Stimulated activated CD4-positive, alpha-beta T cell treated with anti-CD3 and anti-CD28 coated beads, Interleukin-15, amount 100 ng/mL, for 1 hour (primary cell): Measurements from ENCODE around the gene ABHD6.
"Not testable (repeated sequence)": the region's sequence is repeated elsewhere in the genome, so short reads cannot be mapped to it uniquely, and the experiment has no call there.

Experiments
- DNase-seq, 2 donors: peaks; one replicate each; pipeline ENCODE4 v3.0.0-alpha.2; 2020; ENCODE audit warnings: low read depth in 1 of 2, low spot score in 1 of 2

Gene ABHD6

DNA sequence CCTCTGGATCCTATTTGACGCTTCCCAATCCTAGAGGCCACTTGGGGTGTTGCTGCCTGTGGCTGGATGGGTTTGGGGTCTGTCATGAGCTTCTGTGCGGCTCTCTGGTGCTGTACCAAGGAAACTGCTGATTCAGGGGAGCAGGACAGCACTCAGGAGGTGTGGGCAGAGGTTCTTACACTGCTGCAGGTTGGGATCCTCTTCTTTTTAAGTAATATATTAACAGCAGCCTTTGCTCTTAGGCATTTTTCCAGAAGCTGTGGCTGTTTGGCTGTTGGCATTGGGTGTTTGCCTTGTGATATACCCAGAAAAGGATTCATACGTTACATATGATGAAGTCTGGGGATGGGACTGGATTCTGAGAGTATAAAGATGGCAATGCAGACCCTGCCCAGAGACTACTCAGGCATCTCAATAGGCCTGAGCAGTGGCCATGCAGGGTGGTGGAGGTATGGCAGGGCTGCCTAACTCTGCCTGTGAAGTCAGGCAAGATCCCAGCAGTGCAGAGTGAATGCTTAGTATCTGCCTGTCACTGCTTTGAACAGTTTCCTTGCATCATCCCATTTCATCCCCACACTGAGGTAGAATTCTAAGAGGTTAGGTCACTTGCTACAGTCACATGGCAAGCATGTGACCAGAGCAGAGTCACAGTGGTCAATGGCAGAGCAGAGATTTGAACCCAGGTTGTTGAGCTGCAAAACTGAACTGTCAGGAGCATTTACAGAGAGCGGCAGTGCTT lies 3.9 kb downstream of the ABHD6 start:
- no peak for DNase-seq

- DNase-seq = no peak
These were observed 4.7 kb downstream of the ABHD6 start for GRCh38 chr3:58242340-58242739.

DNA sequence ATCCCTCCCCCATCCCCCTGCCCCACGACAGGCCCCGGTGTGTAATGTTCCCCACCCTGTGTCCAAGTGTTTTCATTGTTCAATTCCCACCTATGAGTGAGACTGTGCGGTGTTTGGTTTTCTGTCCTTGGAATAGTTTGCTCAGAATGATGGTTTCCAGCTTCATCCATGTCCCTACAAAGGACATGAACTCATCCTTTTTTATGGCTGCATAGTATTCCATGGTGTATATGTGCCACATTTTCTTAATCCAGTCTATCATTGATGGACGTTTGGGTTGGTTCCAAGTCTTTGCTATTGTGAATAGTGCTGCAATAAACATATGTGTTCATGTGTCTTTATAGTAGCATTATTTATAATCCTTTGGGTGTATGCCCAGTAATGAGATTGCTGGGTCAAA lies 5.3 kb downstream of the ABHD6 start:
- not testable (repeated sequence) for DNase-seq

GRCh38 chr3:58243976-58244585 lies 6.5 kb downstream of the ABHD6 start:
- no peak for DNase-seq

DNA sequence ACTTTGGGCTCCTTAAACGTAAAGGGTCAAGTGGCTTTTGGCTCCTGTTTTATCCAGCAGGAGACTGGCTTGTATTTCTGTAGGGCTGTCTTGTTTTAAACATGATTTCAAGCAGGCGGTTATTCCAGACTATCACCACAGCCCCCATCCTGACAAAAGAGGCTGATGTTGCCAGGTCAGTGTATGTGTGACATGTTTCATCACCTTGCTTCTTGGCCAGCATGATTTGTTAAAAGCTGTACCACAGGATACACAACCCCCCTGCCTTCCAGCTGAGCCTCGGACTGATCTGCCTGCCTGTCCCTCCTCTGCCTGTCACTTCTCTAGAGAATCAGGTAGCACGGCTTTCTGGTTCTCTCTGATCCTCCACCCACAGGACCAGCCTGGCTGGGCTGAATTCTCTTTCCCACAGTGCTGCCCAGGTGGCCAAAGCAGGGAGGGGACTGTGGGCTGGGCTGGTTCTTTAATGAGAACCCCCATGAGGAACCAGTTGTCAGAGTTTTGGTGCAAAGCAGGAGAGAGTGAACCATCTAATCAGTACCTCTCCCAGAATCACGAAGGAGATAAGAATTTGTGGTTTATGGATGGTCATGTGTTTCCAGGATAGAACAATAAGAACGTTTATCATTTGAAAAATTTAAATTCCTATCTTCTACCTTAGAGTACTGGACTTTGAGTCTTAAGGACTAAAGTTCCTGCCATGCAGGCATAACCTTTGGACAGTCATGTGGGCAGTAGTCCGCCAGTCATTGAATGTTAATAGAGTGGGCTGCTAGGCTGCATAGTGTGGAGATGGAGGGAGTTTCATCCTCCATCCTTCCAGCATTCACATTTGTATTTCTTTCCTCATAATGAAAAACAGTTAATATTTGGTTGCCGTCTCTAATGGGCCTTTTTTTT lies 8.8 kb downstream of the ABHD6 start:
- no peak for DNase-seq

GRCh38 chr3:58249358-58250092 lies 11.9 kb downstream of the ABHD6 start:
- no peak for DNase-seq

- DNase-seq = no peak
These were observed 12.6 kb downstream of the ABHD6 start for GRCh38 chr3:58250093-58250707.

DNA sequence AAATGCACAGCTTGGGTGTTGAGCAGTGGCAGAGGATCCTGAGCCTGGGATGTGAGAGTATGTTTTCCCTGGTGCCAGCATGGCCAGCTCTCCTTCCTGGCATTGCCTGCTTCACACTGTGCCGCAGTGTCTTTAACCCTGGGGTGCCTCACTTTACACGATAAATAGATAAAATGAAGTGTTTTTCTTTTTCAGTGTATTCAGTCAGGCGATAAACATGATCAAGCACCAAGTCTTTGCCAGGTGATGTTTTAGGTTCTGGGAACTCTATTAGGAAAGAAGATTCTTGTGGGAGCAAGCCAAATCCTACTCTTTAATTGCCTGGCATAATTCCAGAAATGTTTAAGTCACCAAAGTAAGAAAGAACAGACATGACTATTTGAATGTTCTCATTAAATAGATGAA lies 14.0 kb downstream of the ABHD6 start:
- DNase-seq = no peak

GRCh38 chr3:58254144-58254543 lies 16.6 kb downstream of the ABHD6 start:
- DNase-seq = no peak

DNA sequence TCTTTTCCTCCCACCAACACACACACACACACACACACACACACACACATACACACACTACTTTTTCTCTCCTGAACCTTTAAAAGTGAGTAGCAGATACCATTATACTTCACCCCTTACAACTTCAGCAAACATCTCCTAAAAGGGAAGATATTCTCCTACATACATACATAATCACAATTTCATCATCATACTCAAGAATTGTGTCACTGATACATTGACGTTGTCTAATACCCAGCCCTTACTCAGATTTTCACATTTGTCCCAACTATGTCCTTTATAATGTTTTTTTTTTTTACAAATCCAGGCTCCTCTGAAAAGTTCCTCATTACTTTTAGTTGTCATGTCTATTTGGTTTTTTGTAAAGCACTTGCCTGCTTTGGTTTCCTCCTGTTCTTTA lies 18.5 kb downstream of the ABHD6 start:
- no peak for DNase-seq

GRCh38 chr3:58256511-58256910 lies 18.9 kb downstream of the ABHD6 start:
- DNase-seq = no peak

GRCh38 chr3:58258392-58259055 lies 20.9 kb downstream of the ABHD6 start:
- no peak for DNase-seq

- no peak for DNase-seq
These were observed 22.7 kb downstream of the ABHD6 start for GRCh38 chr3:58260261-58260731.

DNA sequence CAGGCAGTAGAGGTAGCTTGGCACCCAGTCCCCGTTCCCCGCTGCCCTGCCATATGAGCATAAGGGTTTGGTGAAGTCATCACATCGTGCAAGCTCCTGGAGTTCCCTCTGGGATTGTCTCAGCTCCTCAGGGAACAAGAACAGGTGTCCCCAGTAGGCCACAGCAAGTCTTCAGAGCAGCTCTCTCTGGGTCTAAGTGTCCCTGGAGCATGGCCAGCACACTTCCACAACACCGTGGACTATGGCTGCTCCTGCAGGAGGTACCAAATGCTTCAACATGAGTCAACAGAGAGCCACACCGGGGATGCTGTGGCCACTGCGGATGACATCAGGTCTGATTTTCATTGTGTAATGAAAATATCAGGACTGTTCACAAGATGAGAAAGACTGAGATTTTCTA lies 23.1 kb downstream of the ABHD6 start:
- DNase-seq = no peak

- DNase-seq = no peak
These were observed 24.5 kb downstream of the ABHD6 start for GRCh38 chr3:58261954-58262666.

DNA sequence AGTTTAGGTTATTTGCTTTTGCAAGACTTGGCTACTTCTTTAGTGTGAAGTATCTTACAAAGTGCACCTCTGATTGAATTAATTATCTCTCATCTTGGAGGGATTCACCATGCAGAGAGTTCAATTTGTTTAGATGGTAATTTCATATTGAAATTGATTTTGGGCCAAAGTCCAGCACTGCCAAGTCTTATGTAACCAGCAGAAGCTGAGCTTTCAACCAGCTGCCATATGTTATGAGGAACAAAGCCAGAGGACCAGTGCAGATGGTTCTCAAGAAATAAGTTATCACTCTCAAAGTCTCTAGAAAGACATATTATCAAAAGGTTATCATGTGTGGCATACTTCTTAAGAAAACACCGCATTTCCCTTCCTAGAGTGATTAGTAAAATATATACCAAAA lies 29.0 kb downstream of the ABHD6 start:
- no peak for DNase-seq

- not testable (repeated sequence) for DNase-seq
These were observed 30.0 kb downstream of the ABHD6 start for GRCh38 chr3:58267543-58267942.

DNA sequence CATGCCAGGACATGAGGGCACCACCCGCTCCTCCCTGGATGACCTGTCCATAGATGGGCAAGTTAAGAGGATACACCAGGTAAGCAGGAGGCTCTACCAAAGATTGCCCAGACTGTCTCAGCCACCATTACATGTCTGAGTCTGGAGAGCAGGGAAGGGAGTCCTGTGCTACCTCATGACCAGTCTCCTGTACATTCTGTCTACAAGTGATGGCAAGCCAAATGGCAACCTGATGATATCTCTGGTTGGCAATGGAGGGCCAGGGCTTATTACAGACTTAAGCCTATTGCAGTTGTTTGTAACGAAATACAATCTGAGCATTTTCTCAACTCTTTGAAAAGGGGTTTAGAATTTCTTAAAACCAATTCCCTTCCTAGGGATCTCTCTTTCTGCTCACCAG lies 31.8 kb downstream of the ABHD6 start:
- no peak for DNase-seq

GRCh38 chr3:58270485-58270884 lies 32.9 kb downstream of the ABHD6 start:
- no peak for DNase-seq
